Natural killer cell (primary cell): ENCODE data around the gene CAMTA1. TPM values are rescaled to one million over a fixed set of nuclear protein-coding genes. Genes with fewer than 3 reads are reported as not detected.
"Not testable (repeated sequence)": the region's sequence is repeated elsewhere in the genome, so short reads cannot be mapped to it uniquely, and the experiment has no call there.

Source experiments
- ATAC-seq, 3 donors: fragments of 150-1000 bp in 2 of 3; fragments of 200-7000 bp in 1 of 3; cut with Tn5 transposase; 1 replicate in 1 of 3; 2 replicates in 2 of 3; pipeline ENCODE4 v1.10.0; 2021; ENCODE audit warnings: mild to moderate bottlenecking in 2 of 3, moderate library complexity in 2 of 3
- DNase-seq, 2 donors: peaks; one replicate each; pipeline versions ENCODE4 v3.0.0 to v3.0.0-alpha.2; 2013 to 2021; ENCODE audit warnings: mixed read lengths in 1 of 2
- H3K27ac ChIP-seq: one replicate; pipeline ENCODE4 v1.5.1; 2013; ENCODE audit warnings: mild to moderate bottlenecking, low read length
- H3K27me3 ChIP-seq: one replicate; pipeline ENCODE4 v1.6.1; 2013; ENCODE audit warnings: low read length; ENCODE audit not compliant: control insufficient read depth, insufficient read depth
- H3K36me3 ChIP-seq: one replicate; pipeline ENCODE4 v1.6.1; 2013; ENCODE audit warnings: low read length; ENCODE audit not compliant: control insufficient read depth, insufficient read depth
- H3K4me1 ChIP-seq: one replicate; pipeline ENCODE4 v1.6.1; 2013; ENCODE audit warnings: low read length; ENCODE audit not compliant: control insufficient read depth, insufficient read depth
- H3K4me3 ChIP-seq: one replicate; pipeline ENCODE4 v1.5.1; 2013; ENCODE audit warnings: low read length
- H3K9me3 ChIP-seq: one replicate; pipeline ENCODE4 v1.6.1; 2013; ENCODE audit warnings: low read length; ENCODE audit not compliant: control insufficient read depth, insufficient read depth
- H3K27ac Mint-ChIP-seq, 2 donors: one replicate each; pipeline ENCODE4 v1.8.0; 2022; ENCODE audit warnings: mild to moderate bottlenecking in 2 of 2, mixed read lengths in 2 of 2, moderate library complexity in 1 of 2
- H3K27me3 Mint-ChIP-seq, 2 donors: one replicate each; pipeline ENCODE4 v1.8.0; 2022; ENCODE audit warnings: low read depth in 2 of 2, mixed read lengths in 2 of 2
- H3K36me3 Mint-ChIP-seq: one replicate; pipeline ENCODE4 v1.8.0; 2022; ENCODE audit warnings: mixed read lengths
- H3K4me1 Mint-ChIP-seq, 2 donors: one replicate each; pipeline ENCODE4 v1.8.0; 2022; ENCODE audit warnings: mixed read lengths in 2 of 2
- H3K4me3 Mint-ChIP-seq: one replicate; pipeline ENCODE4 v1.8.0; 2022; ENCODE audit warnings: mild to moderate bottlenecking, moderate library complexity, mixed read lengths
- H3K9me3 Mint-ChIP-seq, 2 donors: one replicate each; pipeline ENCODE4 v1.8.0; 2022; ENCODE audit warnings: mixed read lengths in 2 of 2
- WGBS: methylation state at CpG from one replicate; pipeline ENCODE4 v1.1.7; 2013; ENCODE audit warnings: missing lambda C conversion rate; ENCODE audit not compliant: insufficient coverage; 5-methylcytosine and 5-hydroxymethylcytosine counted together
- intact Hi-C: fragments of 100-400 bp; cut with micrococcal nuclease; formaldehyde crosslinking; loops from one replicate; pipeline ENCODE4 v1.14.2; 2022
- total RNA-seq, 4 donors: library from RNA; stranded (reverse); fragments of 120-200 nt in 1 of 4; gene quantifications; one replicate each; pipeline versions ENCODE4 v1.2.3 to v1.2.4, GENCODE V29; 2013 to 2022
- TF ChIP-seq, protein P1 (sequence below): fragments of 200-600 bp; IDR thresholded peaks from one replicate; pipeline ENCODE4 v1.8.0; 2022; ENCODE audit warnings: antibody characterized with exemption

The CAMTA1 gene
- total RNA-seq, 3 donors from 2014 or later (not counting 1 experiment from before 2014, with no cell fraction given), result 40.6 to 53.3 (median 44.9) TPM

DNA sequence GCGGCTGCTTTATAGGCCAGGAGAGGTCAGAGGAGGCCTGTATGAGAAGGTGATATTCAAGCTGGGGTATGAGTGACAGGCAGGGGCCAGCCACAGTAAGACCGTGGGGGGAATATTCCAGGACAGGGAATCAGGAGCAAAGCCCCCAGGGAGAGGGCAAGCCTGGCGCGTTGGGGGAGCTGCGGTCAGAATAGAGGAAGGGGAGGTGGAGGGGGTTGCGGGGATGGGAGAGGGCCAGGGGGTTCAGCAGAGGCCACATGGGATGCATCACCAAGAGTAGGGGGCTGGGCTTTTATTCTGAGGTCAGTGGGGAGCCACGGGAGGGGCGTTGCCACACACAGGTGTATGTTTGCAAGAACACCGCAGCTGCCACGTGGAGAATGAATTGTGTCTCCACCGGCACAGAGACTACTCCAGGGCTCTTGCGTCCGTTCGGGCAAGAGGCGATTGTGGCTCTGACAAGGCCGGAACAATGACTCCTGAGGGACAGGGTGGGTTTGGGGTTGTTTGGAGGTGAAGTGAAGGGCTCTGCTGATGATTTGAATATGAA lies 901.1 kb downstream of the CAMTA1 start:
- Mint-ChIP-seq H3K4me3 (no peak overlapping the region), H3K4me1 (no peaks in the 10 kb centered on the region), H3K27ac (no peak overlapping the region), H3K9me3 (no peaks in the 10 kb centered on the region), H3K27me3 (peaks cover 14 to 21% of the 10 kb centered on the region in 2 donors), H3K36me3 (no peaks in the 10 kb centered on the region)
- Histone ChIP-seq H3K27ac (no peak overlapping the region), H3K27me3 (no peaks in the 10 kb centered on the region), H3K9me3 (no peaks in the 10 kb centered on the region), H3K4me1 (no peaks in the 10 kb centered on the region), H3K4me3 (no peak overlapping the region), H3K36me3 (no peaks in the 10 kb centered on the region)
- intact Hi-C loops, result no loop called here
- WGBS, result 87% methylated on average over 16 of the region's 16 CpGs
- TF ChIP-seq, protein P1, sequence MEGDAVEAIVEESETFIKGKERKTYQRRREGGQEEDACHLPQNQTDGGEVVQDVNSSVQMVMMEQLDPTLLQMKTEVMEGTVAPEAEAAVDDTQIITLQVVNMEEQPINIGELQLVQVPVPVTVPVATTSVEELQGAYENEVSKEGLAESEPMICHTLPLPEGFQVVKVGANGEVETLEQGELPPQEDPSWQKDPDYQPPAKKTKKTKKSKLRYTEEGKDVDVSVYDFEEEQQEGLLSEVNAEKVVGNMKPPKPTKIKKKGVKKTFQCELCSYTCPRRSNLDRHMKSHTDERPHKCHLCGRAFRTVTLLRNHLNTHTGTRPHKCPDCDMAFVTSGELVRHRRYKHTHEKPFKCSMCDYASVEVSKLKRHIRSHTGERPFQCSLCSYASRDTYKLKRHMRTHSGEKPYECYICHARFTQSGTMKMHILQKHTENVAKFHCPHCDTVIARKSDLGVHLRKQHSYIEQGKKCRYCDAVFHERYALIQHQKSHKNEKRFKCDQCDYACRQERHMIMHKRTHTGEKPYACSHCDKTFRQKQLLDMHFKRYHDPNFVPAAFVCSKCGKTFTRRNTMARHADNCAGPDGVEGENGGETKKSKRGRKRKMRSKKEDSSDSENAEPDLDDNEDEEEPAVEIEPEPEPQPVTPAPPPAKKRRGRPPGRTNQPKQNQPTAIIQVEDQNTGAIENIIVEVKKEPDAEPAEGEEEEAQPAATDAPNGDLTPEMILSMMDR, result no peak
- DNase-seq, result no peak
- ATAC-seq, result no peak

GRCh38 chr1:7687411-7687810 lies 902.2 kb downstream of the CAMTA1 start:
- H3K36me3 ChIP-seq, result no peaks in the 10 kb centered on the region
- intact Hi-C loops, result no loop called here
- DNase-seq, result no peak
- no peaks in the 10 kb centered on the region for H3K9me3 Mint-ChIP-seq
- no peaks in the 10 kb centered on the region for H3K36me3 Mint-ChIP-seq
- no peaks in the 10 kb centered on the region for H3K9me3 ChIP-seq
- no peak overlapping the region for H3K4me3 Mint-ChIP-seq
- TF ChIP-seq, protein P1, result no peak
- H3K4me3 ChIP-seq, result no peak overlapping the region
- H3K27ac ChIP-seq, result no peak overlapping the region
- no peaks in the 10 kb centered on the region for H3K4me1 Mint-ChIP-seq
- no peak overlapping the region for H3K27ac Mint-ChIP-seq
- no peaks in the 10 kb centered on the region for H3K4me1 ChIP-seq
- ATAC-seq, result no peak
- WGBS, result 79% methylated on average over 9 of the region's 9 CpGs
- peaks cover 16 to 21% of the 10 kb centered on the region in 2 donors for H3K27me3 Mint-ChIP-seq
- H3K27me3 ChIP-seq, result no peaks in the 10 kb centered on the region

GRCh38 chr1:7688659-7689058 lies 903.4 kb downstream of the CAMTA1 start:
- no peak overlapping the region for H3K4me3 ChIP-seq

DNA sequence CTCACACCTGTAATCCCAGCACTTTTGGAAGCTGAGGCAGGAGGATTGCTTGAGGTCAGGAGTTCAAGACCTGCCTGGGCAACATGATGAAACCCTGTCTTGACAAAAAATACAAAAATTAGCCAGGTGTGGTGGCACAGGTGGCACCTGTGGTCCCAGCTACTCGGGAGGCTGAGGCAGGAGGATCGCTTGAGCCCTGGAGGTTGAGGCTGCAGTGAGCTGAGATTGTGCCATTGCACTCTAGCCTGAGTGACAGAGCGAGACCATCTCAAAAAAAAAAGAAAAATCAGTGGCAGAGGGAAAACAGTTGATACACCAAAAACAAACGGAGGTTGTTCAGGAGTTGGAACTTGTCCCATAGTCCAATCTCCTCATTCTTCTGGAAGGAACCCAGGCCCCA lies 904.1 kb downstream of the CAMTA1 start:
- H3K27ac ChIP-seq, H3K4me3 Mint-ChIP-seq, H3K36me3 ChIP-seq, ATAC-seq, H3K4me1 Mint-ChIP-seq, H3K36me3 Mint-ChIP-seq, H3K27ac Mint-ChIP-seq, H3K9me3 ChIP-seq, DNase-seq, H3K27me3 ChIP-seq, H3K9me3 Mint-ChIP-seq, H3K4me3 ChIP-seq, intact Hi-C loops, H3K4me1 ChIP-seq: not testable (repeated sequence)
- 80% methylated on average over 4 of the region's 4 CpGs for WGBS
- peaks cover 23 to 26% of the 10 kb centered on the region in 2 donors for H3K27me3 Mint-ChIP-seq

More at GRCh38 chr1:7688659-7689058, 903.4 kb downstream of the CAMTA1 start:
- Mint-ChIP-seq H3K27ac (no peak overlapping the region), H3K36me3 (no peaks in the 10 kb centered on the region), H3K9me3 (no peaks in the 10 kb centered on the region), H3K4me3 (no peak overlapping the region), H3K27me3 (peaks cover 19 to 22% of the 10 kb centered on the region in 2 donors), H3K4me1 (no peaks in the 10 kb centered on the region)
- TF ChIP-seq, protein P1, result no peak
- Histone ChIP-seq H3K9me3 (no peaks in the 10 kb centered on the region), H3K4me1 (no peaks in the 10 kb centered on the region), H3K27me3 (no peaks in the 10 kb centered on the region), H3K27ac (no peak overlapping the region), H3K36me3 (no peaks in the 10 kb centered on the region)
- intact Hi-C loops, result no loop called here
- WGBS, result 89% methylated on average over 1 of the region's 1 CpG
- no peak for ATAC-seq
- DNase-seq, result no peak
